Left renal cortex interstitium (tissue), 4 donors: ENCODE data around the gene KRTAP11-1. TPM values are rescaled to one million over a fixed set of nuclear protein-coding genes. Genes with fewer than 3 reads are reported as not detected.

Source experiments
- DNase-seq, 4 donors: peaks; one replicate each; pipeline ENCODE4 v3.0.0-alpha.2; 2013; ENCODE audit warnings: low read depth in 4 of 4, low spot score in 2 of 4, missing footprints in 1 of 4
- polyA plus RNA-seq, 4 donors: library from polyadenylated mRNA; unstranded; fragments of 120-200 nt; gene quantifications; one replicate each; pipeline ENCODE4 v1.2.1, GENCODE V29; 2013; ENCODE audit not compliant: insufficient read length in 4 of 4

Gene KRTAP11-1
- not detected for polyA plus RNA-seq

DNA sequence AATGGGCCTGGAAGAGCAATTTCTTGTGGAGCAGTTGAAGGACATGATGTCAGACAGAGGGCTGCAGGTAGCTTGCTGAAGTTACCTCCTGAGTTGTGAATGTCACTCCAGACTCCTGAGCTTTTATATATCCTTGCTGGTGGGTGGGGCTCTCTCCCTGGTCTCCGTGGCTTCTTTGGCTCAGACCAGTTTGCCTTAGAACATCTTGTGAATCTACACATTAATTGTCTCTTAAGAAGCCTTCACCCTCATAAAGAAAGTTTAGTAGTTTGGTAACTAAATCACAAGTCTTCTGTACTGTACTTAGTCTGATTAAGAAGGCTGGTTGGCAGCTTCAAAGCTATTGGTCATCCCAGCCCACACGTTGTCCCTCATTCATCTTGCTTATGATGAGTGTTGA is at the start of gene KRTAP11-1:
KRTAP11-1 (minus strand) TSS at position 101 of the 400 bp plus-strand sequence; CDS start at position 45, 56 bp downstream.
- no peak for DNase-seq

- no peak for DNase-seq
Observed at GRCh38 chr21:30924146-30924700, 42.8 kb upstream of the KRTAP11-1 start.

DNA sequence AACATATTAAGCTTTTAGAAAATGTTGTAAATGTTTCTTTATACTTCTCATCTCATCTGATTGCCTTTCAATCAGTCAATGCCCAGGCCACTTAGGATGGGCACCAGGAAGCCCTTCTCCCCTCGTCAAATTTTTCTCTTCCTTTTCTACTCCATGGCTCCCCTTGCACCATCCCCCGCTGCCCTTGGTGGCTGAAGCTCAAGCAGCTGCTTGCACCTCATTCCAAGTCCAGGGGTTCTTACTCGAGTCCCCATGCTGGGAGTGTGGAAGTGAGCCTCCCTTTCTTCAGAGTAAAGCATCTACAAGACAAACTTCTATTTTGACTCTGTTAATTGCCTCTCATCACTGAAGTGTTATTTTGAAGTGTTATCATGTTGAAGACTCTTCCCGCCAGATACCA is 39.7 kb upstream of the KRTAP11-1 start:
- no peak for DNase-seq

GRCh38 chr21:30917557-30917956 is 36.2 kb upstream of the KRTAP11-1 start:
- DNase-seq, result no peak

DNA sequence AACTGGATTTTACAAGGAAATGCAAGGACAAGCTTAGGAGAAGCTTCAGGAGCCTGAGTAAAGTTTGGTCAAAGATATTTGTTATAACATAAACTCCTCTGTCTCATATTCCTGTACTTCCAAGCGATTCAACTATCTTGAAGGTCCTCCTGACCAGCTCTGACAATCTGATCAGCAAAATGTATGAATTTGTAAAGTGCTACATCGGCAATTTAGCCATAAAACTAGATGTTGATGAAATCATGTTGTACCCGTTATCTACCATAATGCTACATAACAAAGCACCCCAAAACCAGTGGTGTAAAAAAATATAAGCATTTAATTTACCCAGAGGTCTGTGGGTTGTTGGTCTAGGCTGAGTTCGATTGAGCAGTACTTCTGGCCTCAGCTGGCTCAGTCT is 19.5 kb upstream of the KRTAP11-1 start:
- no peak for DNase-seq

DNA sequence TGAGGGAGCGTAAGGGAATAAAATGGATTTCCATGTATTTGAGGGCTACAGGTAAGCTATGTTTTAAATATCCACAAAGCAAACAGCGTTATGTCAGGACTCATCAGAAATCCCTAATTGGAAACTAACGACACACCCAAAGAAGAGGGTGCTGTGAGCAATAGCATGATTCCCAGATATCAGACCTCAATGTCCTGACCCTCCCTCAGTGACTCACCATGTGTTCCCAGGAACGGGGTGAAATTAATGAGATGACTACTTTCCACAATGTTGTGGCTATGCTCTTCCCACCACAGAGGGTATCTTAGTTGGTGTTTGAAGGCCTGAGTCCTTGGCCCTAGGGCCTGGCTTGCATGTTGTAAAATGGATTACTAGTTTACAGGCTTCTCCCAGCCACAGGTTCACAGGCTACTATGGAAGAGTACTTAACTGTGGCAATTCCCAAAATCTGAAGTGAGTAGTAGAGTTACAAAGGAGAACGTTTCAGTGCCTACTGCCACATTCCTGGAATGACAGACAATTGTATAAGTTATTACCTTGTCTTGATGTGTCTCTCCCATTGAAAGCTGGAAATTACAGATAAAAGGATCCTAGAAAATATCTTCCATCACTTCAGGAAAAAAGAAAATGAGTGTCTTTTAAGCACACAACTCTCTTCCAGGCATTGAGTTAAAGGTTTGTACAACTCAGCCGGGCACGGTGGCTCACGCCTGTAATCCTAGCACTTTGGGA is 1.7 kb upstream of the KRTAP11-1 start:
- no peak for DNase-seq

GRCh38 chr21:30880914-30881313 is 466 bp downstream of the KRTAP11-1 start:
- DNase-seq, result no peak

DNA sequence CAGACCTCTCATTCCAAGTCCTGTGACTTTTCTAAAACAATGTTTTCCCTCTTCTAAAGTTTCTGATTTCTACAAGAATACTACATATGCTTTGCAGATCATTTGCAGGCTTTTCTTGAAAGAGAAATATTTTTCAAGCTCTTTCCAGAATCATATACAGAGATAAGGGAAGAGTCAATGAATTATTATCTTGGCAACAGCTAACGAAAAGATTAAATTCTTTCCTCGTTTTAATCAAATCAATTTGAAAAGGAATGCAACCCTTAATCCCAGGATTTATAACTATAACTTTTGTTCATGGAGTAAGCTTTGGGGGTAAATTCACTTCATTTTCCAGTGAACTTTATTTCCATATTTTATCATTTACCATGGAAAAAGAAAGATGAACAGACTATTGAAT is 6.9 kb downstream of the KRTAP11-1 start:
- no peak for DNase-seq

- no peak for DNase-seq
Observed at GRCh38 chr21:30847627-30848500, 33.5 kb downstream of the KRTAP11-1 start.

DNA sequence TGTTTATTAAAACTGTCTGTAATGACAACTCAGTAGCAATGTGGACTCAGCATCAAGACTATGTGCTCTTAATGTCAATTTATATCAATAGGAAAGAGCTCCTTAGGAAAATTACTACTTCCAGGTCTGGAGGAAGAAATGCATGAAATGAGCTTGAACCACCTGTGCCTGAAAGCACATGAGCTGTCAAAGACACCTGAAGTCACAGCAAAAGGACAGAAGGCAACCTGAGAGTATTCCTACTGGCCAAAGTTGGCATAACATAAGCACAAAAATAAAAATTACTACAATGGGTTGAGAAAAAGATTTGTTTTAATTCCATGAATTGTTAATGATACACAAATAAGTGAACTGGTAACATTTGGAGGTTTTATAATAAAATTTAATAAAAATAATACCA is 38.4 kb downstream of the KRTAP11-1 start:
- DNase-seq, result no peak

DNA sequence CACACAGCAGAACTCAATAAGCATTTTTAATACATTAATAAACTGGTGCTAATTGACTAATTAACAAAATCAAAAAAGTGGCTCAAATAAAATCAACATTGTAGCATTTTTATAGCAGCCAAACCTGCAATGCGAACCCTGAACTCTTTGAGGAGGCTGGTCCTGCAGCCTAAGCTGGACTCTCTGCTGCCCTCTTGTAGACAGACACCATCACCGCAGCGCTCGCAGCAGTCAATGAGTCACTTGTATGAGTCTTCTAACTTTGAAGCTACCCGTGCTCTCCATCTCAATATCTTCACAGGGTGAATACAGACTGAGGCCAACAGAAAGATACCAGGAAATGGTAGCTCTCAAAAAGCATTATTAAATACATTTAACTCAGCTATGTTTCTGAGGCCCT is 42.1 kb downstream of the KRTAP11-1 start:
- DNase-seq, result no peak

- no peak for DNase-seq
Observed at GRCh38 chr21:30838536-30838935, 42.8 kb downstream of the KRTAP11-1 start.

DNA sequence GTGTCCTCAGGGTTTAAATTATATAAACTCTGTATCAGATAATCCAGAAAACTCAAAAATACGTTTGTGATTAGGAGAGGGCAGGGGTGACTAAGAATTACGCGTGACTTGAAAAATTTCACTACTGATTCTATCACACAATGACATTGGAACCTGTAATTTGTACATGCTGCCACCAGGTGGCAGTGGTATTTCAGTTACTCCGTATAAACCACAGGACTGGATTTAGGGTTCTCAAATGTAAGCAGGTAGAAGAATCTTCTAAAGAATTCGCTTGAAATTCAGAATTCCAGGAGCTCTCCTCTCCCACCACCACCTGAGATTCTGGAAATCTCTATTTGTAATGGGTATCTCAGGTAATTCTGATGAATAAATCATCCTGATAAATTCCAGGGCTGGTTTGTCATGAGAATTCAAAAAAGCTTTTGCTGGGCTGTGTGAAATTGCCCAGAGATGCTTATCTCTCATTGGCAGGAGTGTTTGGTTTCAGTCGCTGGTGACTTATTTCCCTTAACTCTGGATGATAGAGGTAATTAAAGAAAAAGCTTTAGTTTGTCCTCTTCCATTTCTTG is 50.1 kb downstream of the KRTAP11-1 start:
- no peak for DNase-seq

Other genes with a start within 250 kb of the KRTAP11-1 start
- not detected for gene KRTAP20-2, start 246.4 kb downstream of the KRTAP11-1 start, polyA plus RNA-seq
- gene KRTAP20-3, start 238.7 kb downstream of the KRTAP11-1 start, polyA plus RNA-seq, result not detected
- not detected for gene KRTAP21-3, start 162.8 kb downstream of the KRTAP11-1 start, polyA plus RNA-seq
- not detected for gene KRTAP21-2, start 134.3 kb downstream of the KRTAP11-1 start, polyA plus RNA-seq
- gene KRTAP21-1, start 126.2 kb downstream of the KRTAP11-1 start, polyA plus RNA-seq, result not detected
- gene KRTAP8-1, start 68.3 kb downstream of the KRTAP11-1 start, polyA plus RNA-seq, result not detected
- not detected for gene KRTAP7-1, start 51.8 kb downstream of the KRTAP11-1 start, polyA plus RNA-seq
- gene KRTAP19-8, start 156.9 kb upstream of the KRTAP11-1 start, polyA plus RNA-seq, result not detected